Lower leg skin (tissue), 4 donors: ENCODE results near the gene BAHCC1. TPM values are rescaled to one million over a fixed set of nuclear protein-coding genes. Genes with fewer than 3 reads are reported as not detected.

Experiments used
- DNase-seq, 2 donors: peaks; one replicate each; pipeline ENCODE4 v3.0.0-alpha.2; 2019; ENCODE audit warnings: low spot score in 2 of 2
- H3K4me3 ChIP-seq: fragments of 200-600 bp; sonication (generic); 2 replicates; pipeline ENCODE4 v1.5.1; 2017; ENCODE audit warnings: mild to moderate bottlenecking, low read depth; ENCODE audit not compliant: poor library complexity, severe bottlenecking
- CTCF ChIP-seq, 3 donors: fragments of 450-650 bp; IDR thresholded peaks; one replicate each; pipeline ENCODE4 v1.5.1; 2016; ENCODE audit warnings: antibody characterized with exemption in 3 of 3, mild to moderate bottlenecking in 3 of 3, moderate library complexity in 2 of 3
- POLR2A ChIP-seq, 2 donors: fragments of 450-650 bp; IDR thresholded peaks; one replicate each; pipeline ENCODE4 v1.6.1; 2016 to 2017; ENCODE audit warnings: antibody characterized with exemption in 2 of 2, mild to moderate bottlenecking in 1 of 2, moderate library complexity in 1 of 2
- WGBS, 2 donors: methylation state at CpG; one replicate each; pipeline ENCODE4 v1.1.5; 2018; 5-methylcytosine and 5-hydroxymethylcytosine counted together
- intact Hi-C: fragments of 100-400 bp; cut with DNase I; formaldehyde crosslinking; loops from one replicate; pipeline ENCODE4 v1.15.0; 2023; ENCODE audit warnings: low total_unique reads
- total RNA-seq, 4 donors: library from RNA; depleted of rRNA; stranded (reverse); fragments of >200 nt; gene quantifications; one replicate each; pipeline ENCODE4 v1.1.0, GENCODE V29; 2016

BAHCC1 gene
- total RNA-seq, 4 donors from 2014 or later: 4.1 to 14.2 (median 10.0) TPM

GRCh38 chr17:81436294-81436849 is 41.1 kb downstream of the BAHCC1 start:
- no peak overlapping the region for H3K4me3 ChIP-seq
- DNase-seq: no peak
- intact Hi-C loops: no loop called here
- TF ChIP-seq CTCF (IDR thresholded peaks at IDR 0.05) (no peak), POLR2A (IDR thresholded peaks at IDR 0.05) (no peak)
- WGBS, 2 donors: 64 to 82% methylated on average over 17 to 19 of the region's 19 CpGs

GRCh38 chr17:81437191-81437651 is 42.0 kb downstream of the BAHCC1 start:
- 84 to 90% methylated on average over 6 to 8 of the region's 10 CpGs for whole genome bisulfite sequencing, 2 donors
- DNase-seq: no peak
- TF ChIP-seq POLR2A (IDR thresholded peaks at IDR 0.05) (no peak), CTCF (IDR thresholded peaks at IDR 0.05) (no peak)
- intact Hi-C loops: no loop called here
- H3K4me3 ChIP-seq: no peak overlapping the region

- intact Hi-C loops: no loop called here
- 91 to 93% methylated on average over 22 to 23 of the region's 23 CpGs for WGBS, 2 donors
- no peak overlapping the region for H3K4me3 ChIP-seq
- TF ChIP-seq CTCF (IDR thresholded peaks at IDR 0.05): no peak
- no peak for TF ChIP-seq POLR2A (IDR thresholded peaks at IDR 0.05)
- no peak for DNase-seq
These were observed 42.9 kb downstream of the BAHCC1 start for GRCh38 chr17:81438007-81438659.

- 72 to 88% methylated on average over 6 to 10 of the region's 10 CpGs for WGBS, 2 donors
These were observed 43.4 kb downstream of the BAHCC1 start for GRCh38 chr17:81438688-81439087.

GRCh38 chr17:81440051-81440471 is 44.8 kb downstream of the BAHCC1 start:
- intact Hi-C loops: no loop called here
- no peak for TF ChIP-seq CTCF (IDR thresholded peaks at IDR 0.05)
- no peak for TF ChIP-seq POLR2A (IDR thresholded peaks at IDR 0.05)
- 87 to 89% methylated on average over 14 of the region's 14 CpGs for WGBS, 2 donors
- no peak for DNase-seq
- H3K4me3 ChIP-seq: no peak overlapping the region

More at GRCh38 chr17:81438688-81439087, 43.4 kb downstream of the BAHCC1 start:
- DNase-seq: no peak
- intact Hi-C loops: no loop called here
- H3K4me3 ChIP-seq: no peak overlapping the region
- no peak for TF ChIP-seq POLR2A (IDR thresholded peaks at IDR 0.05)
- TF ChIP-seq CTCF (IDR thresholded peaks at IDR 0.05): no peak
